NCI-H1694 (cell line): ENCODE measurements around the gene FAM168A.
"Not testable (repeated sequence)": the region's sequence is repeated elsewhere in the genome, so short reads cannot be mapped to it uniquely, and the experiment has no call there.

Source experiments
- DNase-seq: peaks from one replicate; lab custom pipeline; 2025; lab: John Stamatoyannopoulos, UW

FAM168A gene

DNA sequence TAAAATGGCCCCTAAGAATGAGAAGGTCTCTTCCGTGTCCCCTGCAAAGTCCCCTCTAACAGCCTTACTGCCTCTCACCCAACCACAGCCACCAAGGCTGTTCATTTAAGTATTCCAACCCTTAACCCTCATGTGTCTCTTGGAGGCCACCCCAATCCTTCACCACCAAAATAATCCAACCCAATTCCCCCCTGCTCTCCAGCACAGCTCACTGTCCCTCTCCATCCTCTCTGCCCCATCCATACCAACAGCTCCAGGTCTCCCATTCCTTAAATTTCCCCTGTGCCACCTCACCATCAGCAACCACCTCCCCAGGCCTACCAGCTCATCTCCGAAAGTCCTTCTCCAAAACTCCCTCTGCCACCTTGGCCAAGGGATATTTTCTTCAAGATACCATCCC, 1.4 kb downstream of the FAM168A start:
- no peak for DNase-seq

DNA sequence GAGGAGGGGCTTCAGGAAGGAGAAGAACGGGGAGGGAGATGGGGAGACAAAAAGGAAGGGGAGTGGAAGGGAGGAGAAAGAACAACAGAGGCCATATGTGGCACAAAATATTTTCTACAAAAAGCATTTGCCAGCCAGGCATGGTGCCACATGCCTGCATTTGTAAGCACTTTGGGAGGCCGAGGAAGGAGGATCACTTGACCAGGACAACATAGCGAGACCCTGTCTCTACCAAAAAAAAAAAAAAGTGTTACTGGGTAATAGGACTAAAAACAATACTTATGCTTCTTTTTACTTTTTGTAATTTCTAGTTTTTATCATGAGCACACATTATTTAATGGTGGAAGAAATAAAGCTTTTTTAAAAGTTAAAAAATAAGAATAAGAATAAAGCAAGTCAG, 5.3 kb downstream of the FAM168A start:
- no peak for DNase-seq

DNA sequence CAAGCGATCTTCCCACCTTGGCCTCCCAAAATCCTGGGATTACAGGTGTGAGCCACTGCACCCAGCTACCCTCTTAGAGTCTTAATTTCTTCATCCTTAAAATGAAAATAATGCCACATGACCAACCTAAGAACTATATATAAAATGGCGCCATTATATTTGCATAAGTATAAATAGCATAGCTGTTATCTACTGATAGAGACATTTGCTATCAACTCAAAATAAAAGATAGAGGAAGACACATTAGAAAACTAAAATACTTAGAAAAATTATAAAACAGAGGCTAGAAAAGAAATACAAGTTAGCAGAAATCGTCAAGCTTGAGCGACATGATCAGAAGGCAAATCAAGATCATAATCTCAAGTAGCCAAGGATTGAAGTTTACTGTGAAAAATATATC, 6.2 kb downstream of the FAM168A start:
- DNase-seq, result no peak

DNA sequence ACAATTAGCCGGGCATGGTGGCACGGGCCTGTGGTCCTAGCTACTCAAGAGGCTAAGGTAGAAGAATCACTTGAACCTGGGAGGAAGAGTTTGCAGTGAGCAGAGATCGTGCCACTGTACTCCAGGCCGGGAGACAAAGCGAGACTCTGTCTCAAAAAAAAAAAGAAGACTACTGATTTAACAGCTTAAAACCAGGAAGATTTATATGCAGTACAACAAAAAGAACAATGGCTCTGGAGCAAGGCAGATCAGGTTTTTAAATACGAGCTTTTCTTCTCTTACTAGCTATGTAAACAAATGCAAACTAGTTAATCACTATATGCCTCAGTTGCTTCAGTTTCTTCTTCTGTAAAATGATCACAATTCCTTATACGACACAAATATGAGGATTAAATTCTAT, 6.9 kb downstream of the FAM168A start:
- DNase-seq, result no peak

DNA sequence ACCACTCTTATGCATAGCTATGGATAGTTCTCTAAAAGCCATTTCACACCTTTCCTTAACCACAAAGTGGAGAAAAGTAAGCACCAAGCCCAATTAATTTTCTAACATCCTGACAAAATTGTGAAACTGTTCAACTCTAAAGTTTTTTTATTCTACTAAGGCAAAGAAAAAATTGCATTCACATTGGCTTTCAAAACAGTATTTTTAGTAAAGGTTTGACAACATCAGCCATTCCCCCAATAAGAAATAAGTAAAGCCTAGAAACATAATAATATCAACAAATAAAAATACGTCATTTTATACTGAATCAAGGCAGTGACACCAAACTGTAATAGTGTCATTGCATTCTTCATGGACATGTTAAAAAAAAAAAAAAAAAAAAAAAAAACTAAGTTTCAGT, 11.1 kb downstream of the FAM168A start:
- no peak for DNase-seq

DNA sequence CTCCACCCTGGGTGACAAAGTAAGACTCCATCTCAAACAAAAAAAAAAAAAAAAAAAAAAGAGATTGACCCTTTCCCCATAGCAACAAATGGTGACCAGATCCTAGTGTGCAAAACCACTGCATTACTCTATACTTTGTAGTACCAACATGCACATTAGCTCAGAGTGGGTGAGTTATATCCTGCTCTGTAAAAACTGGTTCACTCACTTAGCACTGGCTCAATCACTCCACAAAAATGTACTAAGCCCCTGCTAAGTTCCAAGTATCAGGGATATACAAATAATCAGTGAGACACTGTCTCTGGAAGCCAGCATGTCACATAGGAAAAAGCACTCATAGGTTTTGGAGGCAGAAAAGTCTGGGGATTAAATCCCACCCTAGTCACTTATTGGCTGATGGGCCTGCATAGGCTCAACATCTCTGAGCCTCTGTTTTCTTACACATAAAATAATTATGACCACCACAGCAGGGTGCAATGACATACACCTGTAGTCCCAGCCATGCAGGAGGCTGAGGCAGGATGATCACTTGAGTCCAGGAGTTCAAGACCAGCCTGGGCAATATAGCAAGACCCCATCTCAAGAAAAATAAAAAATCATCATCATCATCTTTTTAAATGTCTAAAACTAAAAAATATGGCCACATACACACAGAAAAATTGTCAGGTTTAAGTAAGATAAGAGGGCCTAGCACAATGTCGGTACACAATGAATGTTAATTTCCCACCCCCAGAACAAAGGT, 11.9 kb downstream of the FAM168A start:
- DNase-seq, result no peak

DNA sequence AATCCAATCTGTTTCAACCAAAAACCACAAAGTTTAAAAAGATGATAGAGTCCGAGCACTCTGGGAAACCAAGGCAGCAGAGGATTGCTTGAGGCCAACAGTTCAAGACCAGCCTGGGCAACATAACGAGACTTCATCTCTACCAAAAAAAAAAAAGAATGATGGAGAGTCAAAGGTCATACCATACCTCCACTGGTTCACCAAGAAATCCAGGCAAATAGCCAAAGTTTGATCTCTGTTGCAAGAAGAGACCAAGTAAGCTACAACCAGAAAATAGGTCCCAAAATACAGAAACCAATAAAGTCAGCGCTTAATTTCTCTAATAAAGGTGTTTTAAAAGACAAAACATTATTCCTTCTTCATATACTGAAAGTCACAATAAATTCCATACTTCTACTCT, 13.1 kb downstream of the FAM168A start:
- no peak for DNase-seq

DNA sequence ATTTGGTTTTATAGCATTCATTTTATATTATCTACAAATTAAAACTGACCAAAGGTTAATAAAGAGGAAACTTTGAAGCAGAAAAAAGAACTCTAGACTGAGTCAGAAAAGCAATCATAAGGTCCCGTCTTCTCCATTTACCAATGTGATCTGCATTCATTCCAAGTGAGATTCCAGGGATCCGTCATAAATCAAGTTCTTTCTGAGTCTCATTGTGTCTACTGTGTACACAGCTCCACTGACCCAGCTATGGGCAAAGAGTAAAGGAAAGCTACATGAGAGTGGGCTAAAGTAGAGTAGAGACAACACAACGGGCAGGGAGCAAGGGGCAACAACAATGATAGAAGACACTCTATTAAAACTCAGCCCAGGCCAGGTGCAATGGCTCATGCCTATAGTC, 15.3 kb downstream of the FAM168A start:
- no peak for DNase-seq

DNA sequence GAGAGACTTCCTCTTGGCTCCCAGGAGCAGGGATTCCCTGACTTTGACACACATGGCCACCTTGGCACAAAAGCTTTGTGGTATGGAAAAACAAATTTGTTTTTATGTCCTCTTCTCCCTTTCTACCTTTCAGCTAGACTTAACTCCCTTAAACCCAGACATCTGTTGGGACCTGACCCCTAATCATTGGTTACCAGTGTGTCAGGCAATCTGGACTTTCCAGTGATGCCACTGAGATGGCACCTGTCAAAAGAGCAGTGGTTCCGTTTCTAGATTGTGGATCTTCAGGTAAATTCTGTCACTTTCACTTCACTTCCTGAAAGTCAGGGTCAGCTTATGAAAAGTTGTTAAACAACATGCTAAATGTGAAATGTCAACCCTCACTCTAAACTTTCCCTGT, 17.2 kb downstream of the FAM168A start:
- not testable (repeated sequence) for DNase-seq

DNA sequence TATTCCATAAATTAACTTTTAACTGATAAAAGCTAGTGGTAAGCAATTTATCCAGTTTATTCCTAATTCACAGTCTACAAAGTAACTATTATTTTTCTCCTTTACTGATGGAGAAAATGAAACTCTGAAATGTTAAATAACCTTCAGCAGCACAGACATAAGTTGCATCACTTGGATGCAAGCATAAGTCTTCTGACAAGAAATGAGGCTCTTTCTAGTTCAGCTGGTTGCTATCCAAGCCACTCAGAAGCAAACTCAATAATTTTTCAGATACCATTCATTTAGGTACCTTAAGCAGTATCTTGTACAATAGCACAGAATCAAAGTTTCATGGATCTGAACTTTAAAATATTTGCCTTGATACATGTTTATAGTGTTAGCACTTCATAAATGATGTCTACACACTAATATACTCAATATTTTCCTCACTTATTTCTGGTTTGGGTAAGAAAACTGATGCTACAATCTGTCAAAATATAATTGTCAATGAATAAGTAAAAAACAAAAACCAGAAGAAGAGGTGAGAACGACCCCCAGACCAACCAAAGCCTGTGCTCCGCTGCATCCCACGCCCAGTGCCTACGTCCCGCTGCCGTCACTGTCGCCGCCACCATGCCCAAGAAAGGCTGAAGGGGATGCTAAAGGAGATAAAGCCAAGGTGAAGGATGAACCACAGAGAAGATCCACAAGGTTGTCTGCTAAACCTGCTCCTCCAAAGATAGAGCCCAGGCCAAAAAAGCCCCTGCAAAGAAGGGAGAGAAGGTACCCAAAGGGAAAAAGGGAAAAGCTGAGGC, 18.1 kb downstream of the FAM168A start:
- DNase-seq, result no peak

DNA sequence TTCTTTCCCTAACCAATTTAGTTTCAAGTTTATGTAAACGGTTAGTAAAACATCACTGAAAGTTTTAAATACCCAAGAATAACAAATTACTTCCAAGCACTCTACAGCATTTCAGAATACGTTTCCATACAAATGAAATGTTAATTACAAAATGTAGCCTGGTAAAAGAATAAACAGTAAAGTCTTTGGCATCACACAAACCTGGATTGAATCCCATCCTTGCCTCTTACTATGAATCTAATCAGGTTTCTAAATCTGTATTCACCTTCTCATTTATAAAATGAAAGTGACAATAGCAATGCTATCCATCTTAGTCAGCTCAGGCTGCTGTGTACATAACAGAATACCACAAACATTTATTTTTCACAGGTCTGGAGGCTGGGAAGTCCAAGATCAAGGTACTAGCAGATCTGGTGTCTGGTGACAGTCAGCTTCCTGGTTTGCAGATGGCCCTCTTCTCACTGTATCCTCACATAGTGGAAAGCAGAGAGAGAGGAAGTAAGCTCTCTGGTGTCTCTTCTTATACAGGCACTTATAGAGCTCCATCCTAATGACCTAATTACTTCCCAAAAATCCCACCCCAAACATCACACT, 19.2 kb downstream of the FAM168A start:
- DNase-seq, result no peak

DNA sequence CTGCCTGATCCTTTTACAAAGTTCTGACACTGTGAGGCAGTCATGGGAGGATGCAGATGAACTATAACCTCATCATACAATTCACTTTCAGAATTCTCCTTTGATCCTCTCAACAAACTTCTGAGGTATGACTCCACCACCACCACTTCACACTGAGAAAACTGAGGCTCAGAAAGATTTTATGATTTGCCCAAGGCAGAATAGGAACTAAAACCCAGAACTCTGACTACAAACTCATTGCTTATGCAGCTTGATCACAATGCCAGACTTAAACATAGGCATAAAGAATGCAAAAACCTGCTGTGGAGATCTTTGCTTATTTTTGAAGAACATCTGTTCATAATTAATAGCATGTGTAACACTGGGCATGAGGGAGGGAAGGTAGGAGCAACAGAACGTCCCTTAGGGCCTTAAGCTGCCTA, 20.4 kb downstream of the FAM168A start:
- DNase-seq, result no peak

DNA sequence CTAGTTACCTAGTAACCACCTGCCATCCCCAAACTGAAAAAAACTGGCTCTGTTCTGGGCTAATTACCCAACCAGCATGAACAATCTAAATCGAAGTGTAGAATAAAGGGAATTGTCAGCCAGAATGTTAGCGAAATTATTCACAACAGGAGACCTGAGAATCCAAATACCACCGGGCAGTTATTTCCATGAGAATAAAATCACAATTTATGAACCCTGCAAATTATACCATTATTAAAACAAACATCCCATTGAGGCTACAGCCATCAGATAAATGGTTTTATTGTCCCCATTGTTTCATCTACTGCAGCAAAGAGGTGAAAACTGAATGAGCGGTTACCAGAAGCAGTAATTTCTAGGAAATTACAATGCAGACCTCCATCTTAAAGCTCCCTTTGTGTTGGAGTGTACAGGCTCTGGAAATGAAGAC, 21.7 kb downstream of the FAM168A start:
- DNase-seq, result no peak

DNA sequence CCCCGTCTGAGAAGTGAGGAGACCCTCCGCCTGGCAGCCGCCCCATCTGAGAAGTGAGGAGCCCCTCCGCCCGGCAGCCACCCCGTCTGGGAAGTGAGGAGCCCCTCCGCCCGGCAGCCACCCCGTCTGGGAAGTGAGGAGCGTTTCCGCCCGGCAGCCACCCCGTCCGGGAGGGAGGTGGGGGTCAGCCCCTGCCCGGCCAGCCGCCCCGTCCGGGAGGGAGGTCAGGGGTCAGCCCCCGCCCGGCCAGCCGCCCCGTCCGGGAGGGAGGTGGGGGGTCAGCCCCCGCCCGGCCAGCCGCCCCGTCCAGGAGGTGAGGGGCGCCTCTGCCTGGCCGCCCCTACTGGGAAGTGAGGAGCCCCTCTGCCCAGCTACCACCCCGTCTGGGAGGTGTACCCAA, 25.9 kb downstream of the FAM168A start:
- DNase-seq, result not testable (repeated sequence)

DNA sequence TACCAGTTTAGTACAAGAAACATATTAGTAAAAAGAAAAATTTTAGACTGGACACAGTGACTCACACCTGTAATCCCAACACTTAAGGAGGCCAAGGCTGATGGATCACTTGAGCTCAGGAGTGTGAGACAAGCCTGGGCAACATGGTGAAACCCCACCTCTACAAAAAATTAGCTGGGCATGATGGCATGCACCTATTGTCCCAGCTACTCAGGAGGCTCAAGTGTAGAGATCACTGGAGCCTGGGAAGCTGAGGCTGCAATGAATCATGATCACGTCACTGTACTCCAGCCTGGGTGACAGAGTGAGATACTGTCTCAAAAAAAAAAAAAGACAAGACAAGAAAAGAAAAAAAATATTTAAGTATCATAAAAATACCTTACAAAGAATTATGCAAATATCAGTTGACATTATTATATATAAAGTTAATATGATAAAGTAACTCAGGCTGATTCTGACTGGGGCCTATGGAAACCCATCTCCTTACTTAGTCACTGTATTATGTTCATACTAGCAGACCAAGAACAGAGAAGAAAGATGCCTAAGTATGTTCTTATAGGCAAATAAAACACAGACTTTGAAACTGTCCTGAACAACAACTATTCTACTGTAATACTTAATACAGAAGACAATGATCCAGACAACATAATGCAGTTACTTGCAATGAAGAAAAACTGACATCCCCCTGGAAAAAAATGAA, 27.3 kb downstream of the FAM168A start:
- no peak for DNase-seq

DNA sequence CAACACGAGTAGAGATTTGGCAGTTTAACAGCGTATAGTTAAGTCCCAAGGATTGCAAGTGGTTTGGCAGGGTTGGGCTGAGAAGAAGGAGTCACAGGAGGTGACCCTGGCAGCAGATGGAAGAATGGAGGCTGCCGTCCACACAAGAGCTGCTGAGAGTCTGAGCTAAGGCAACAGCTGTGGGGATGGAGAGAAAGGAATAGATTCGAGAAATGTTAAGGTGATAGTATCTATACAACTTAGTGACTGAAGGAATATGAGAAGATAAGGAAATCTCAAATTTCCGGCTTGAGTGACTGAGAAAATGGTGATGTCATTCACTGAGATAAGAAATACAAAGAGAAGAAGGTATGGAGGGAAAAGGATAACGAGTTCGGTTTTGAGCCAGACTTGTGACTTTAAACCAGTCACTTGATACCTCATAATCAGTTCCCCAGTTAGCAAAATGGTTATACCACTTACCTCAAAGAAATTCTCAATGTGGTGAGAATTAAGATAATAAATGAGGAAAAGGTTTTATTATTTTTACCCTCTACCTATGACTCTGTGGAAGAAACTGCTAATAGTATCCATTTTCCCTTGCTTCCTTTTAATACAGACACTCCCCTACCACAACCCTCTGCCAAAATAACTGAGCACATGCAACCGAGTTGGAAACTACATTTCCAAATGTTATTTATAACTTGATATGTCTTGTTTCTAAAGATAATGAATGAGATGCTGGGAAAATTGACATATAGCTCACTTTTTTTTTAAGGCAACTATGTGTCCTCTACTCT, 30.7 kb downstream of the FAM168A start:
- no peak for DNase-seq

DNA sequence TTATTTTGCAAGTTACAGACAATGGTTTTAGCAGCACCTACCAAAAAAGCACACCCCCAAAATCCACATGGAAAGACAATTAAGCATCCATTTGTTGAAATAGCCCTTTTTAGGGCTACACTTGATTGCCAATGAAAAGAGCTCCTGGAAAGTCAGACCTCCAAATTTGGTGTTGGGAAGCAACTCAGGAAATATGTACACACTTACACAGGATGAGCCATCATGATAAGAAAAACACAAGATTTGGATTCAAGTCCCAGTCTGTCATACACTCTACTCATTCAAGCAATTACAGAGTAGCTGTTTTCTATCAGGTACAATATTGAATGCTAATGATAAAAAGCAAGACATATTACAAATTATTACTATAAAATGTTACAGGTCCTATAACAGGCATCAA, 31.5 kb downstream of the FAM168A start:
- DNase-seq, result no peak

DNA sequence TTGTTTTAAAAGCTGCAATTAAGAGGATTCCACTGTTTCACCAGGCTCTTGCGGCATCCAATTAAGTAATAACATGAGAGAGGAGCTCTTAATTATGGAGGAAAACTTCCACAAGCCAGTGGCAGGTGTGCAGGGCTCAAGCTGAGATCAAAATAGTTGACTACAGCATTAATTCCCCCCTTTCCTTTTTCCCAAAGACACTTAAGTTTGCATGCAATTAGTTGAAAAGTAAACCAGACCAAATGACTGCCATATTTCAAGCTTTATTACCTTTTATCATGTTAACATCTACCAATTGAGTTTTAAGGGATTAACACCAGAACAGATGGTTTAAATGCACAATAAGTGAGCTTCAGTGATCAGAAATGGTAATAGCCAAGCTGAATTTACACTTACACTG, 32.1 kb downstream of the FAM168A start:
- peak; percentile 20 for DNase-seq

DNA sequence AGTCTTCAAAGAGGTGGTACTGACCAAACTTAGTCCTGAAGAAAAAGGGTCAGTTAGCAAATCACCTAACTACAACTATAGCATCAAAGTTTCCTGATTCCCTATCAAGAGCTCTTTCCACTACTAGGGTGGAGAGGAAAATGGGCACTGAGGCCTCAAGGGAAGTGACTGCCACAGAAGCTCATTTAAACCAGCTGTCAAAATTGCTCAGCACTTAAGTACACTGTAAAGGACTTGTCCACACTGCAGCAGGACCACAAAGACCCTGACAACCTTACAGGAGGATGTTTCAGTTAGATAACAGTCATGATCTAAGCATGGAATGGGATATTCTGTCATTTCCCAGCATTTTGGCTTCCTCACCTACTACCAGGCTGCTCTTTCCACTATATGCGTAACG, 33.0 kb downstream of the FAM168A start:
- no peak for DNase-seq

DNA sequence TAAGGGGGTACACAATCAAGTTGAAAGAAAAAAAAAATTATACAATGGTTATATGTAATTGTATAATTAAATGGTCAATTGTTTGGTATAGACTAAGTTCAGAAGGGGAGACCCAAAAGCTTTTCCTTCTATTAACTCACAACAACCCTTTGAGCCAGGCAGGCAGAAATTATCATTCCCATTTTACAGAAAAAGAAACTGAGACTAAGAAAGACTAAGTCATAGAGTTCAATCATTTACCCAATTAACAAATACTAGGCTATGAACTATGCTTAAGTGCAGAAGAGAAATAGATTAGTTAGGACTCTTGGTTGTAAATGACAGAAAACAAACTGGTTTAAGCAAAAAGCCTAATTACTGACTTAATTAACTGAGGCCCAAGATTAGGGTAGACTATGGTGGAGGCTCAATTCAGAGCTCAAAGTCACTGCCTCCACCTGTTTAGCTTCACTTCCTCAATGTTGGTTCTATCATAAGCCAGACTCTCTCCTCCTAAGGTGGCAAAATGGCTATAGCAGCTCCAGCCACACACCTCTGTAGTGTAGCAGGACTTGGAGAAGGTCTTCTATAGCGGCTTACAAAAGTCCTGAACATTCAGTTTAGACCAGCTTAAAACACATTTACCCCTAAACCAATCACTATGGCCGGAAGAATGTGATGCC, 34.2 kb downstream of the FAM168A start:
- DNase-seq, result no peak

DNA sequence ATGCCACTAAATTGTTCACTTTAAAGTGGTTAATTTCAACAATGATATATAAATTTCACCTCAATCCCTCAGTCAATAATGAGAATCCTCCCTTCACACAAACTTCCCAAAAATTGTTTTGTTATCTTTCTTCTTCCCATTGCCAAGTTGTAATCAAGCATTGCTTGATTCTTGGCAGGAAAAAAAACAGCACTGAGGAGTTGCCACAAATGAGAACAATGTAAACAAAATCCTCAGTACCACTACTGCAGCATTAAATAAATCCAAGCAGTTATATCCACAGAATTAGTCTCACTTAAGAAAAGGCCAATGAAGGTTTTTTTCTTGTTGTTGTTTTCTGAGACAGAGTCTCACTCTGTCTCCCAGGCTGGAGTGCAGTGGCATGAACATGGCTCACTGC, 38.2 kb downstream of the FAM168A start:
- no peak for DNase-seq
